ENCODE measurements around the gene C16orf92.
"Not testable (repeated sequence)": the region's sequence is repeated elsewhere in the genome, so short reads cannot be mapped to it uniquely, and the experiment has no call there.

Gene C16orf92

DNA sequence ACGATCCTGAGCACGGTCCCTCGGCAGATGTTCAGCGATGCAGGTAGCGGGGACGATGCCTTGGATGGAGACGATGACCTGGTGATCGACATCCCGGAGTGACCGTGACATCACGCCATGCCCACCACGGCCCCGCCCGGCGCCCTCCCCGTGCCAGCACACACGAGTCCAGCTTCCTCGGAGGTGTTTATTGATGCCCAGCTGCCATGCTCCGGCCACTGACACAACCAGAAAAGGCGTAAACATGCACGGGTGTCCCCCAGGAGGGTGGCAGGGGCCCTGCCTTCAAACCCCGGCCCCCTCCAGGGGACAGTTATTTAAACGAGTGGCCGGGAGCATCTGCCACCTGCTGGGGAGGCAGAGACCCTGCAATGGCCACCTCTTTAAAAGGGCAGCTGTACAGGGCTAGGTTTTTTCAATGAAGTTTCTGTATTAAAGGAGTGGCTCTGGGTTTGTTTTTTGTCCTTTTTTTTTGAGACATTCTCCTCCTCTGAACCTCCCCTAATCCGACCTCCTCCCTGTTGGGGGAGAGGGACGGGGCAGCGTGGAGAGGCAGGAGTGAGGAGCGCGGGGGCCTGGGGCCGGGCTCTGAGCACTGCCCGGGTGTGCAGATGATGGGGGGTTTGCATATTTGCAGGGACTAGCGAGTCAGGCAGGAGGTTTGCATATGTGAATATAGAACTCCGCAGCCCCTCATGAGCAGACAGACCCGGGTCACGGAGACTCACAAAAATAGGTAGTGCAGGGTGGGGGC is 17.5 kb upstream of the C16orf92 start:
- DNase-seq: no peak

- DNase-seq: no peak
Observed at GRCh38 chr16:30006095-30006473, 16.9 kb upstream of the C16orf92 start.

- DNase-seq: no peak
Observed at GRCh38 chr16:30006659-30007377, 16.2 kb upstream of the C16orf92 start.

DNA sequence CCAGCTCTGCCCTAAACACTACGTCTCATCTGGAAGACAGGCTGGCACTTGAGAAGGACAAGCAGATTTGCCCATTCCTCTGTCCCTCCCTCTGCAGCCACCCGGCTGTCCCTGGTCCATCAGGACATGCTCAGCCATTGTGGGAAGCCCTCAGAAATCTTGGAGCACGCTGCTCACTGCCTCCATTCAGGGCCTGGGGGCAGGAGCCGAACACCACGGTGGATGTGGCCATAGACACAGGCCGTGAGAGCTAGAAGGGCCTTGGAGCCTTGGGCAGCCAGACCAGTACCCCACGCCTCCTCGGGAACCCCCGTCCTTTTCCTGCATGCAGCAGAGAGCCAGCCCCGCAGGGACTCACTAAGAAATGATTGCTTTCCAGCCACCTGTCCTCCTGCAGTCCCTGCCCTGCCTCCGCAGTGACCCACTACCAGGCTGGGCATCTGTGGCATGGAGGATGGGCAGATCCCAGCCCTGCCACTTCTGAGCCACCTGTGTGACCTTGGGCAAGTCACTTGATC is 15.6 kb upstream of the C16orf92 start:
- no peak for DNase-seq

- no peak for DNase-seq
Observed at GRCh38 chr16:30009085-30009862, 13.7 kb upstream of the C16orf92 start.

DNA sequence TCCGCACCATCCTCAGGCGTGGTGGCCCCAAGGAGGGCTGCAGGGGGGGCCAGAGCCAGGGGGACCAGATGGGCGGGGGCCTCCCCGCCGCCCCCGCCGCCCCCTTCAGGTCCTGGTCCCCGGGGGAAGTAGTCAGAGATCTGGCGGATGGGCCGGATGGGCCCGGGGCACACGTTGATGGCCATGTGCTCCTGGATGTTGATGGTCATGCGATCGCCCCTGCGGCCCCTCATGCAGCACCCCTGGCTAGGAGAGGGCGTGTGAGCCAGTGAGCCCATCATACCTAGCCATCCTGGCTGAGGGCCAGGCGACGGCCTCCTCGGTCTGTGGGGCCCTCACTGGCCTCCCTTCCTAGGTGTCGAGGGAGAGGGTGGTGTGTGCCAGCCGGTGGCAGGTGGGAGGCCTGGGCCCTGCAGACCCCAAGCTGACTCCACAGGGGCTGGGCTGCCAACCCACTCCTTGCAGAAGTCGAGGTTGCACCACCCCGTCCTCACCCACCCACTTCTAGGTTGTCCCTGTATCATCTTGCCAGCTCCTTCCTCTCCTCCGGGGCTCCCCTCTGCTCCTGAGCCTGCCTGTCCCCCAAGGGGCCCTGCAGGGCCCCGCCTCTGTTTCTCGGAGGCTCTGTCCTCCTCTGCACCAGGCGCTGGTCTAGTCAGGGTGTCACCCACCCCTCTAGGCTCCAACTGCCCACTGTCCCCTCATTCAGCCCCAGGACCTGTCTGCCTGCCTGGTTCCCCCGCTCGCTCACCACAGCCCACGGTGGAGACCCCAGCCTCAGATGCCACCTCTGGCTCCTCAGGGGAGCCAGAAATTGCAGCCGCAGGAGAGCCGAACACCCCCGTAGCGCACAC is 12.8 kb upstream of the C16orf92 start:
- no peak for DNase-seq

GRCh38 chr16:30010844-30011713 is 11.9 kb upstream of the C16orf92 start, which contains the start of gene DOC2A:
TSS of gene DOC2A (minus strand) at chr16:30011027. CDS start at chr16:30010222, 805 bp downstream.
- DNase-seq: no peak

GRCh38 chr16:30011714-30012504 is 11.1 kb upstream of the C16orf92 start:
- DNase-seq: no peak

DNA sequence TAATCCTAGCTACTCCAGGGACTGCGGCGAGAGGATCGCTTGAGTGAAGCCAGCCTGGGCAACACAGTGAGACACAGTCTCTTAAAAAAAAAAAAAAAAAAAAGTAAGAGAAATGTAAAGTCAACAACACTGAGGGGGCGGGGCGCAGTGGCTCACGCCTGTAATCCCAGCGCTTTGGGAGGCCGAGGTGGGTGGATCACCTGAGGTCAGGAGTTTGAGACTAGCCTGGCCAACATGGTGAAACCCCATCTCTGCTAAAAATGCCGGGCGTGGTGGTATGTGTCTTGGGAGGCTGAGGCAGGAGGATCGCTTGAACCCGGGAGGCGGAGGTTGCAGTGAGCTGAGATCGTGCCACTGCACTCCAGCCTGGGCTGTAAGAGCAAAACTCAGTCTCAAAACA is 10.4 kb upstream of the C16orf92 start:
- not testable (repeated sequence) for DNase-seq

DNA sequence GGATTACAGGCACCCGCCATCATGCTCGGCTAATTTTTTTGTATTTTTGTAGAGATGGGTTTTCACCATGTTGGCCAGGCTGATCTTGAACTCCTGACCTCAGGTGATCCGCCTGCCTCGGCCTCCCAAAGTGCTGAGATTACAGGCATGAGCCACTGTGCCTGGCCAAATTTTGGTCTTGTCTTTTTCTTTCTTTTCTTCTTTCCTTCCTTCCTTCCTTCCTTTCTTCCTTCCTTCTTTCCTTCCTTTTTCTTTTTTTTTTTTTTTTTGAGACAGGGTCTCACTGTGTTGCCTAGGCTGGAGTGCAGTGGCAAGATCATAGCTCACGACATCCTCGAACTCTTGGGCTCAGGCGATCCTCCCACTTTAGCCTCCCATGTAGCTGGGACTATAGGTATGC is 7.5 kb upstream of the C16orf92 start:
- DNase-seq: not testable (repeated sequence)

- no peak for DNase-seq
Observed at GRCh38 chr16:30016555-30017276, 6.3 kb upstream of the C16orf92 start.

DNA sequence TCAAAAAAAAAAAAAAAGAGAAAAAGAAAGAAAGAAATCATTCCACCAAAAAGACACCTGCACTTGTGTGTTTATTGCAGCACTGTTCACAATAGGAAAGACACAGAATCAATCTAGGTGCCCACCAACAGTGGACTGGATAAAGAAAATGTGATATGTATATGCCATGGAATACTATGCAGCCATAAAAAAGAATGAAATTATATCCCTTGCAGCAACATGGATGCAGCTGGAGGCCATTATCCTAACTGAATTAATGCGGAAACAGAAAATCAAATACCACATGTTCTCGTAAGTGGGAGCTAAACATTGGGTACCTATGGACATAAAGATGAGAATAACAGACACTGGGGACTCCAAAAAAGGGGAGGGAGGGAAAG is 5.7 kb upstream of the C16orf92 start:
- DNase-seq: no peak

GRCh38 chr16:30017937-30018336 is 5.1 kb upstream of the C16orf92 start:
- not testable (repeated sequence) for DNase-seq

DNA sequence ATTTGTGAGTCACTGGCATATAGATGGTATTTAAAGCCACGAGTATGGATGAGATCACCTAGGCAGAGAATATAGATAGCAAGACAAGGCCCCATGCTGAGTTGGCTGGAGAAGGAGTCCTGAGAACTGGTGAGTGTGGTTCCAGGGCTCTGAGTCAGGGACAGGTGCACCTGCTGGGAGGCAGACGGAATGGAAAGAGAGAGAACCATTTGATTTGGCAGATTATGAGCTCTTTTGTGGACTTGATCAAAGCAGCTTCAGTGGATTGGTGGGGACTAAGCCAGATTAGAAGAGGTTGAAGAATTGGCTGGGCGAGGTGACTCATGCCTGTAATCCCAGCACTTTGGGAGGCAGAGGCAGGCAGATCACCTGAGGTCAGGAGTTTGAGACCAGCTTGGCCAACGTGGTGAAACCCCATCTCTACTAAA is 4.3 kb upstream of the C16orf92 start:
- no peak for DNase-seq

DNA sequence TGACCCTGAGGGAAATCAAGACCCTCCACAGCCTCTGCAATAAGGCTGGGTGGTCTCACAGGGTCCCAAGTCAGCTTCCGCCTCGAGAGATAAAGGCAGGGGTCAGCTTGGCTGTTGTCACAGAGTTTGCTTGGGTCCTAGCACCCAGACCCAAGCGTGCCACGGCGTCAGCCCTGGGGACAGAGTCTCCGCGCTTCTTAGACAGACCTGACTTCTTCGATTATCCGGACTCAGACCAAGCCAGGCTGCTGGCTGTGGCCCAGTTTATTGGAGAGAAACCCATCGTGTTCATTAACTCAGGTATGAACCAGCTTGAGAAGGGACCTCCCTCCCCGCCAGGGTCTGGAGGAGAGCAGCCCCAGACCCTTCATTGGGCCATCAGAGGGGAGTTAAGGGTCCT is 588 bp downstream of the C16orf92 start:
- DNase-seq: no peak

DNA sequence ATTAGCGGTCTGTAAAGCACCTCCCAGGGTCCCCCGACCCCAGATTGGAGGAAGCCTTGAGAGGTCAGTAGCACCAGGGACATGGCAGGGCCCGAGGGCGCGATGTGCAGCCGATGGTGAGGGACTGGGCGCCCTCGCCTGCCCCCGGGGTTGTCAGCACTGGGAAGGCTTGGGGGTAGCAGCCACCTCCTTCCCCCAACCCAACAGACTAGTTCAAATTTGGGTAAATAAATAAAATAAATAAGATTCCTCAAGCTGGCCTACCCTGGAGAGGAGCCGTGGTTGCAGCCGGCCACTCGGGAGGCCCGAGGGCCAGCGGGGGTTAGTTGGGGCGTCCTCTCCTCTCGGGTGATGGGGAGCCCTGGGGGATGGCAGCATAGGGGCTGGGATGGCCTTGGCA is 1.5 kb downstream of the C16orf92 start:
- DNase-seq: no peak

DNA sequence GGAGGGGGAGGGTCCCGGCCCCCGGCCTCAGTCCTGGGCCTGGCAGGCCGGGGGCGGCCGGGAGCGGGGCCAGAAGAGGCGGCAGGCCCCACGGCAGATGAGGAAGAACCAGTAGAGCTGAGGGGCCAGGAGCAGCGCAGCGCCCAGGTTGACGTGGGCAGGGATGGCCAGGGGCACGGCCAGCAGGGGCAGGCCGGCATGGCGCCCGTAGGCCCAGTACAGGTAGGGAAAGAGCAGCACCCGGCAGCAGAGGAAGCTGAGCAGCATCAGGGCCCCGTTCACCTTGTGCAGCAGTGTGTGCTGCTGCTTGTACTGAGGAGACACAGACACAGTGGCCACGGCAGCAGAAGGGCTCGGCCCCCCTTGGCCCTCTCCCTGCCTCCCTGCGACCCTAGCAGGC is 2.2 kb downstream of the C16orf92 start:
- DNase-seq: no peak

DNA sequence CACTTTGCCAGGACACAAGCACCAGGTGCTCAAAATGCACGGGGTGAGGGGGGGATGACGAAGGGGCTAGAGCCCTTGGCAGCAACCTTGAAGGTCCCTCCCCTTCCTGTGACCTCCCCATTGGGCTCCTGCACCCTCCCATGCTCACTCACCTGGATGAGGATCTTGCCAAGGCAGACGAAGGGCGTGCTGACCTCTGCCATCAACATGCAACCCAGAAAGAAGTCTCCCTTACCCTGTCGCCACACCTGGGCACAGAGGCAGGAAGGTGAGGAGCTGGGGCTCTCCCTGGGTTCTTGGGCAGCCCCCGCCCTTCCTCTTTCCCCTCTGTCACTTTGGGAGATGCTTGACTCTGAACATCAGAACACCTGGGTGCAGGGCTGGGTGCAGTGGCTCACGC is 2.6 kb downstream of the C16orf92 start:
- no peak for DNase-seq

DNA sequence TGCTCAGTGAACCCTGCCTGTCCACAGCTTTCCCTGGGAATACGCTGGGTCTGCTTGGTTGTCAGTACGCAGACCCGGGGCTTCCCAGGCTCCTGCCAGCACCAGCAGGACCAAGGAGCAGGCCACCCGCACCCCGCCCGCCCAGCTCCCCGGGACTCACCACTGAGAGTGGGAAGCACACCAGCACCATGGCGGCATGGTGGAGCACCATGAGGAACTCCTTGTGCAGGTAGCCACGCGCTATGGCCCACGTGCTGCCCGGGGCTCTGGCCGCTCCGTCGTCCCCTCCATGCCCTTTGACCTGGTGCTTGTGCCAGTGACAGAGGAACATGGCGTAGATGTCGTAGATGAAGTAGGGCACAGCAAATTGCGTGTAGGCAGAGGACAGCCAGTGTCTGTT is 3.5 kb downstream of the C16orf92 start:
- no peak for DNase-seq
